HepG2 (cell line): ENCODE results near the gene C20orf141. TPM values are rescaled to one million over a fixed set of nuclear protein-coding genes. Genes with fewer than 3 reads are reported as not detected.

ENCODE experiments used
- BCL6 ChIP-seq: IDR thresholded peaks from 2 replicates; pipeline ENCODE4 v1.6.1; 2016; ENCODE audit warnings: missing genetic modification reagents, missing compliant biosample characterization
- FOXM1 ChIP-seq: sonication (generic); formaldehyde crosslinking; IDR thresholded peaks from 2 replicates; pipeline ENCODE4 v1.5.0; 2020; ENCODE audit warnings: missing genetic modification reagents
- GTF2F1 ChIP-seq: fragments of 150-350 bp; IDR thresholded peaks from 2 replicates; pipeline ENCODE4 v1.6.1; 2014; ENCODE audit warnings: low read length
- MEF2D ChIP-seq: sonication (generic); formaldehyde crosslinking; IDR thresholded peaks from 2 replicates; pipeline ENCODE4 v1.5.1; 2020; ENCODE audit warnings: mild to moderate bottlenecking, missing genetic modification reagents
- ONECUT2 ChIP-seq: sonication (generic); formaldehyde crosslinking; IDR thresholded peaks from 2 replicates; pipeline ENCODE4 v1.4.0; 2020; ENCODE audit warnings: missing genetic modification reagents
- POLR2A ChIP-seq, 2 experiments: IDR thresholded peaks; 2 replicates each; pipeline ENCODE4 v1.6.1; 2011; ENCODE audit warnings: low read depth in 2 of 2, low read length in 2 of 2, mild to moderate bottlenecking in 1 of 2, moderate library complexity in 1 of 2; ENCODE audit not compliant: insufficient read depth in 1 of 2
- TBP ChIP-seq: sonication (generic); formaldehyde crosslinking; IDR thresholded peaks from 2 replicates; pipeline ENCODE4 v1.5.0; 2020; ENCODE audit warnings: missing genetic modification reagents
- YEATS4 ChIP-seq: sonication (generic); formaldehyde crosslinking; IDR thresholded peaks from 2 replicates; pipeline ENCODE4 v1.4.0; 2020; ENCODE audit warnings: missing genetic modification reagents, borderline replicate concordance
- ZNF274 ChIP-seq: sonication (generic); formaldehyde crosslinking; IDR thresholded peaks from 2 replicates; pipeline ENCODE4 v1.5.1; 2020; ENCODE audit warnings: mild to moderate bottlenecking, missing genetic modification reagents
- ZNF44 ChIP-seq: sonication (generic); formaldehyde crosslinking; IDR thresholded peaks from 2 replicates; pipeline ENCODE4 v1.5.1; 2020; ENCODE audit warnings: mild to moderate bottlenecking, missing genetic modification reagents
- ZNF501 ChIP-seq: sonication (generic); formaldehyde crosslinking; IDR thresholded peaks from 2 replicates; pipeline ENCODE4 v1.5.1; 2020; ENCODE audit warnings: mild to moderate bottlenecking, moderate library complexity, missing genetic modification reagents
- polyA plus RNA-seq, 8 experiments: library from polyadenylated mRNA; depleted of rRNA in 3 of 8; stranded (reverse) in 7 of 8; unstranded in 1 of 8; fragments of >200 nt; fragmentation: Illumina TruSeq in 4 of 8; extraction: Trizol in 4 of 8; gene quantifications; 2 replicates each; pipeline versions ENCODE4 v1.2.1 to v1.2.3, GENCODE V29; 2011 to 2016; ENCODE audit warnings: low read depth in 4 of 8, missing spikeins in 1 of 8, mixed read lengths in 1 of 8; ENCODE audit not compliant: insufficient read depth in 1 of 8
- total RNA-seq, 5 experiments: library from RNA; depleted of rRNA; stranded (reverse); fragments of >200 nt; fragmentation: Illumina TruSeq; extraction: Trizol; gene quantifications; 2 replicates each; pipeline ENCODE4 v1.2.3, GENCODE V29; 2016; ENCODE audit warnings: low read depth in 1 of 5
- TF ChIP-seq, protein P1 (sequence below): sonication (generic); formaldehyde crosslinking; IDR thresholded peaks from 2 replicates; pipeline ENCODE4 v1.9.0; 2021; ENCODE audit warnings: missing genetic modification reagents, borderline replicate concordance
- TF ChIP-seq, protein P2 (sequence below): sonication (generic); formaldehyde crosslinking; IDR thresholded peaks from 2 replicates; pipeline ENCODE4 v1.4.0; 2020; ENCODE audit warnings: missing genetic modification reagents
- TF ChIP-seq, protein P3 (sequence below): sonication (generic); formaldehyde crosslinking; IDR thresholded peaks from 2 replicates; pipeline ENCODE4 v1.4.0; 2020; ENCODE audit warnings: missing genetic modification reagents, borderline replicate concordance
- TF ChIP-seq, protein P4 (sequence below): sonication (generic); formaldehyde crosslinking; IDR thresholded peaks from 2 replicates; pipeline ENCODE4 v1.4.0; 2020; ENCODE audit warnings: missing genetic modification reagents
- TF ChIP-seq, protein P5 (sequence below): sonication (generic); formaldehyde crosslinking; IDR thresholded peaks from 2 replicates; pipeline ENCODE4 v1.5.1; 2020; ENCODE audit warnings: mild to moderate bottlenecking, missing genetic modification reagents, borderline replicate concordance

C20orf141 gene
- total and polyA plus RNA-seq, 2 of the 13 experiments (the other 11 are each of a cell fraction or from before 2014, with no cell fraction given) = not detected

DNA sequence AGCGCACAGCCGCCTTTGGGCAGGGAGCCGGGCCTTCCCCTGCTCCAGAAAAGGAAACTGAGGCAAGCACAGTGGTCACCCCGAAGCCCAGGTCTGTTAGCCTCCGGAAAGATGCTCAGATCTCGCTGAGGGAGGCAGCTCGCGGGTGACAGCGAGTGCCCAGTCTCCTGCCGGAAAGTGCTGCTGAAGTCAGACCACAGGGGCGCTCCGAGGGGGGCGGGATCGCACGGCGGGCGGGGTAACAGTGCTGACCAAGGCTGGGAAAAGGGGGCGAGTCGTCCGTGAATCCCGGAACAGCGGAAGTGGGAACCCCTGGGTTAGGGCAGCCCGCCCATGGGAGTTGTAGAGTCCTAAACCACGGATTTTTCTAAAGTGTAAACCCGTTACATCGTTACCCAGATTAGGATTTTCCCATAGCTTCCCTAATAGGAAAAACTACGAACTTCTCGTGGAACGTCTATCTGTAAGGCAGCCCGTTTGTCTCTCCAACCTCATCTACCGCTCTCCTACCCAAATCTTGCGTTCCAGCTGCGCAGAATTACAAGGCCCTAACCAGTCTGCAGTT, 26.3 kb downstream of the C20orf141 start (continued):
- TF ChIP-seq, protein P1, sequence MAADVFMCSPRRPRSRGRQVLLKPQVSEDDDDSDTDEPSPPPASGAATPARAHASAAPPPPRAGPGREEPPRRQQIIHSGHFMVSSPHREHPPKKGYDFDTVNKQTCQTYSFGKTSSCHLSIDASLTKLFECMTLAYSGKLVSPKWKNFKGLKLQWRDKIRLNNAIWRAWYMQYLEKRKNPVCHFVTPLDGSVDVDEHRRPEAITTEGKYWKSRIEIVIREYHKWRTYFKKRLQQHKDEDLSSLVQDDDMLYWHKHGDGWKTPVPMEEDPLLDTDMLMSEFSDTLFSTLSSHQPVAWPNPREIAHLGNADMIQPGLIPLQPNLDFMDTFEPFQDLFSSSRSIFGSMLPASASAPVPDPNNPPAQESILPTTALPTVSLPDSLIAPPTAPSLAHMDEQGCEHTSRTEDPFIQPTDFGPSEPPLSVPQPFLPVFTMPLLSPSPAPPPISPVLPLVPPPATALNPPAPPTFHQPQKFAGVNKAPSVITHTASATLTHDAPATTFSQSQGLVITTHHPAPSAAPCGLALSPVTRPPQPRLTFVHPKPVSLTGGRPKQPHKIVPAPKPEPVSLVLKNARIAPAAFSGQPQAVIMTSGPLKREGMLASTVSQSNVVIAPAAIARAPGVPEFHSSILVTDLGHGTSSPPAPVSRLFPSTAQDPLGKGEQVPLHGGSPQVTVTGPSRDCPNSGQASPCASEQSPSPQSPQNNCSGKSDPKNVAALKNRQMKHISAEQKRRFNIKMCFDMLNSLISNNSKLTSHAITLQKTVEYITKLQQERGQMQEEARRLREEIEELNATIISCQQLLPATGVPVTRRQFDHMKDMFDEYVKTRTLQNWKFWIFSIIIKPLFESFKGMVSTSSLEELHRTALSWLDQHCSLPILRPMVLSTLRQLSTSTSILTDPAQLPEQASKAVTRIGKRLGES (CRISPR knock-in tag) = no peak
- no peak for TF ChIP-seq YEATS4 (CRISPR knock-in tag)
- TF ChIP-seq ONECUT2 (CRISPR knock-in tag) = no peak
- no peak for TF ChIP-seq TBP
- TF ChIP-seq, protein P2, sequence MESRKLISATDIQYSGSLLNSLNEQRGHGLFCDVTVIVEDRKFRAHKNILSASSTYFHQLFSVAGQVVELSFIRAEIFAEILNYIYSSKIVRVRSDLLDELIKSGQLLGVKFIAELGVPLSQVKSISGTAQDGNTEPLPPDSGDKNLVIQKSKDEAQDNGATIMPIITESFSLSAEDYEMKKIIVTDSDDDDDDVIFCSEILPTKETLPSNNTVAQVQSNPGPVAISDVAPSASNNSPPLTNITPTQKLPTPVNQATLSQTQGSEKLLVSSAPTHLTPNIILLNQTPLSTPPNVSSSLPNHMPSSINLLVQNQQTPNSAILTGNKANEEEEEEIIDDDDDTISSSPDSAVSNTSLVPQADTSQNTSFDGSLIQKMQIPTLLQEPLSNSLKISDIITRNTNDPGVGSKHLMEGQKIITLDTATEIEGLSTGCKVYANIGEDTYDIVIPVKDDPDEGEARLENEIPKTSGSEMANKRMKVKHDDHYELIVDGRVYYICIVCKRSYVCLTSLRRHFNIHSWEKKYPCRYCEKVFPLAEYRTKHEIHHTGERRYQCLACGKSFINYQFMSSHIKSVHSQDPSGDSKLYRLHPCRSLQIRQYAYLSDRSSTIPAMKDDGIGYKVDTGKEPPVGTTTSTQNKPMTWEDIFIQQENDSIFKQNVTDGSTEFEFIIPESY (CRISPR knock-in tag) = no peak
- TF ChIP-seq, protein P3, sequence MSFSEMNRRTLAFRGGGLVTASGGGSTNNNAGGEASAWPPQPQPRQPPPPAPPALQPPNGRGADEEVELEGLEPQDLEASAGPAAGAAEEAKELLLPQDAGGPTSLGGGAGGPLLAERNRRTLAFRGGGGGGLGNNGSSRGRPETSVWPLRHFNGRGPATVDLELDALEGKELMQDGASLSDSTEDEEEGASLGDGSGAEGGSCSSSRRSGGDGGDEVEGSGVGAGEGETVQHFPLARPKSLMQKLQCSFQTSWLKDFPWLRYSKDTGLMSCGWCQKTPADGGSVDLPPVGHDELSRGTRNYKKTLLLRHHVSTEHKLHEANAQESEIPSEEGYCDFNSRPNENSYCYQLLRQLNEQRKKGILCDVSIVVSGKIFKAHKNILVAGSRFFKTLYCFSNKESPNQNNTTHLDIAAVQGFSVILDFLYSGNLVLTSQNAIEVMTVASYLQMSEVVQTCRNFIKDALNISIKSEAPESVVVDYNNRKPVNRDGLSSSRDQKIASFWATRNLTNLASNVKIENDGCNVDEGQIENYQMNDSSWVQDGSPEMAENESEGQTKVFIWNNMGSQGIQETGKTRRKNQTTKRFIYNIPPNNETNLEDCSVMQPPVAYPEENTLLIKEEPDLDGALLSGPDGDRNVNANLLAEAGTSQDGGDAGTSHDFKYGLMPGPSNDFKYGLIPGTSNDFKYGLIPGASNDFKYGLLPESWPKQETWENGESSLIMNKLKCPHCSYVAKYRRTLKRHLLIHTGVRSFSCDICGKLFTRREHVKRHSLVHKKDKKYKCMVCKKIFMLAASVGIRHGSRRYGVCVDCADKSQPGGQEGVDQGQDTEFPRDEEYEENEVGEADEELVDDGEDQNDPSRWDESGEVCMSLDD = peak; percentile 84
- TF ChIP-seq ZNF501 (CRISPR knock-in tag) = no peak
- TF ChIP-seq, protein P4, sequence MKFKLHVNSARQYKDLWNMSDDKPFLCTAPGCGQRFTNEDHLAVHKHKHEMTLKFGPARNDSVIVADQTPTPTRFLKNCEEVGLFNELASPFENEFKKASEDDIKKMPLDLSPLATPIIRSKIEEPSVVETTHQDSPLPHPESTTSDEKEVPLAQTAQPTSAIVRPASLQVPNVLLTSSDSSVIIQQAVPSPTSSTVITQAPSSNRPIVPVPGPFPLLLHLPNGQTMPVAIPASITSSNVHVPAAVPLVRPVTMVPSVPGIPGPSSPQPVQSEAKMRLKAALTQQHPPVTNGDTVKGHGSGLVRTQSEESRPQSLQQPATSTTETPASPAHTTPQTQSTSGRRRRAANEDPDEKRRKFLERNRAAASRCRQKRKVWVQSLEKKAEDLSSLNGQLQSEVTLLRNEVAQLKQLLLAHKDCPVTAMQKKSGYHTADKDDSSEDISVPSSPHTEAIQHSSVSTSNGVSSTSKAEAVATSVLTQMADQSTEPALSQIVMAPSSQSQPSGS (CRISPR knock-in tag) = no peak
- TF ChIP-seq, protein P5, sequence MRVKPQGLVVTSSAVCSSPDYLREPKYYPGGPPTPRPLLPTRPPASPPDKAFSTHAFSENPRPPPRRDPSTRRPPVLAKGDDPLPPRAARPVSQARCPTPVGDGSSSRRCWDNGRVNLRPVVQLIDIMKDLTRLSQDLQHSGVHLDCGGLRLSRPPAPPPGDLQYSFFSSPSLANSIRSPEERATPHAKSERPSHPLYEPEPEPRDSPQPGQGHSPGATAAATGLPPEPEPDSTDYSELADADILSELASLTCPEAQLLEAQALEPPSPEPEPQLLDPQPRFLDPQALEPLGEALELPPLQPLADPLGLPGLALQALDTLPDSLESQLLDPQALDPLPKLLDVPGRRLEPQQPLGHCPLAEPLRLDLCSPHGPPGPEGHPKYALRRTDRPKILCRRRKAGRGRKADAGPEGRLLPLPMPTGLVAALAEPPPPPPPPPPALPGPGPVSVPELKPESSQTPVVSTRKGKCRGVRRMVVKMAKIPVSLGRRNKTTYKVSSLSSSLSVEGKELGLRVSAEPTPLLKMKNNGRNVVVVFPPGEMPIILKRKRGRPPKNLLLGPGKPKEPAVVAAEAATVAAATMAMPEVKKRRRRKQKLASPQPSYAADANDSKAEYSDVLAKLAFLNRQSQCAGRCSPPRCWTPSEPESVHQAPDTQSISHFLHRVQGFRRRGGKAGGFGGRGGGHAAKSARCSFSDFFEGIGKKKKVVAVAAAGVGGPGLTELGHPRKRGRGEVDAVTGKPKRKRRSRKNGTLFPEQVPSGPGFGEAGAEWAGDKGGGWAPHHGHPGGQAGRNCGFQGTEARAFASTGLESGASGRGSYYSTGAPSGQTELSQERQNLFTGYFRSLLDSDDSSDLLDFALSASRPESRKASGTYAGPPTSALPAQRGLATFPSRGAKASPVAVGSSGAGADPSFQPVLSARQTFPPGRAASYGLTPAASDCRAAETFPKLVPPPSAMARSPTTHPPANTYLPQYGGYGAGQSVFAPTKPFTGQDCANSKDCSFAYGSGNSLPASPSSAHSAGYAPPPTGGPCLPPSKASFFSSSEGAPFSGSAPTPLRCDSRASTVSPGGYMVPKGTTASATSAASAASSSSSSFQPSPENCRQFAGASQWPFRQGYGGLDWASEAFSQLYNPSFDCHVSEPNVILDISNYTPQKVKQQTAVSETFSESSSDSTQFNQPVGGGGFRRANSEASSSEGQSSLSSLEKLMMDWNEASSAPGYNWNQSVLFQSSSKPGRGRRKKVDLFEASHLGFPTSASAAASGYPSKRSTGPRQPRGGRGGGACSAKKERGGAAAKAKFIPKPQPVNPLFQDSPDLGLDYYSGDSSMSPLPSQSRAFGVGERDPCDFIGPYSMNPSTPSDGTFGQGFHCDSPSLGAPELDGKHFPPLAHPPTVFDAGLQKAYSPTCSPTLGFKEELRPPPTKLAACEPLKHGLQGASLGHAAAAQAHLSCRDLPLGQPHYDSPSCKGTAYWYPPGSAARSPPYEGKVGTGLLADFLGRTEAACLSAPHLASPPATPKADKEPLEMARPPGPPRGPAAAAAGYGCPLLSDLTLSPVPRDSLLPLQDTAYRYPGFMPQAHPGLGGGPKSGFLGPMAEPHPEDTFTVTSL (CRISPR knock-in tag) = no peak
- peak; percentile 31 to 56; a peak in 2 of 4 replicates for TF ChIP-seq POLR2A (IDR thresholded peaks at IDR 0.05; ENCODE audit: insufficient read depth in 1 of 2, low read depth in 2 of 2, low read length in 2 of 2)
- no peak for TF ChIP-seq ZNF44 (CRISPR knock-in tag)
- TF ChIP-seq ZNF274 (CRISPR knock-in tag) = no peak
- no peak for TF ChIP-seq MEF2D (CRISPR knock-in tag)
- no peak for TF ChIP-seq GTF2F1
- TF ChIP-seq BCL6 = no peak
- TF ChIP-seq FOXM1 (CRISPR knock-in tag) = no peak
